ENCODE data around the gene RPS16. TPM values are rescaled to one million over a fixed set of nuclear protein-coding genes. Genes with fewer than 3 reads are reported as not detected.

Gene RPS16
- total and polyA plus RNA-seq, 9 of the 15 experiments (the other 6 are each of a cell fraction or from before 2014, with no cell fraction given), result 82.6 to 3,671 (median 2,204) TPM

- peak; percentile 69 for TF ChIP-seq CHD1 (IDR thresholded peaks at IDR 0.05; ENCODE audit: low read length)
- peak; percentile 79 for TF ChIP-seq TAF1 (IDR thresholded peaks at IDR 0.05; ENCODE audit: control insufficient read depth, extremely low read depth, insufficient read depth, low read length, severe bottlenecking)
- TF ChIP-seq HCFC1 (IDR thresholded peaks at IDR 0.05; ENCODE audit: low read depth, low read length), result peak; percentile 38; the same call in 1 of the 2 replicates
- TF ChIP-seq POLR2G (IDR thresholded peaks at IDR 0.05; ENCODE audit: low read depth, low read length), result peak; percentile 97
- TF ChIP-seq SUPT5H (IDR thresholded peaks at IDR 0.05), result peak; percentile 98
- peak; percentile 87; the same call in 1 of the 2 replicates for TF ChIP-seq ZBTB7A (IDR thresholded peaks at IDR 0.05; ENCODE audit: borderline replicate concordance, control insufficient read depth, low read depth, low read length)
- TF ChIP-seq NONO (IDR thresholded peaks at IDR 0.05; ENCODE audit: low read depth in 2 of 2, low read length in 1 of 2), result no peak; a peak in 2 of 4 replicates
- TF ChIP-seq JUND (IDR thresholded peaks at IDR 0.05; ENCODE audit: borderline replicate concordance, low read depth, low read length), result no peak
- TF ChIP-seq JUND (tag; IDR thresholded peaks at IDR 0.05; ENCODE audit: borderline replicate concordance, low read depth, low read length), result peak; percentile 11; the same call in 1 of the 3 replicates
- TF ChIP-seq EGR1 (conservative IDR thresholded peaks at IDR 0.05), result peak; percentile 66
- 0 out of 2 replicates have a peak, but pooled peaks have one; percentile 12 for TF ChIP-seq ERF (CRISPR knock-in tag; IDR thresholded peaks at IDR 0.05)
- TF ChIP-seq KLF10 (CRISPR knock-in tag; IDR thresholded peaks at IDR 0.05), result no peak
- no peak for TF ChIP-seq KLF13 (tag; IDR thresholded peaks at IDR 0.05; ENCODE audit: borderline replicate concordance, low read depth)
- no peak for TF ChIP-seq BCL6 (CRISPR knock-in tag; IDR thresholded peaks at IDR 0.05)
- no peak for TF ChIP-seq IRF1 (CRISPR knock-in tag; IDR thresholded peaks at IDR 0.05; ENCODE audit: borderline replicate concordance)
- peak; percentile 71; the same call in 1 of the 2 replicates for TF ChIP-seq GABPA (tag; conservative IDR thresholded peaks at IDR 0.05; ENCODE audit: low read depth)
- no peak for TF ChIP-seq ATF6 (CRISPR knock-in tag; IDR thresholded peaks at IDR 0.05)
- no peak for TF ChIP-seq ZNF277 (CRISPR knock-in tag; IDR thresholded peaks at IDR 0.05; ENCODE audit: borderline replicate concordance)
- TF ChIP-seq CHD2 (IDR thresholded peaks at IDR 0.05; ENCODE audit: low read depth, low read length), result no peak
- no peak for TF ChIP-seq ASH1L (IDR thresholded peaks at IDR 0.05; ENCODE audit: borderline replicate concordance, low read depth, partially characterized antibody)
- TF ChIP-seq EWSR1 (IDR thresholded peaks at IDR 0.05; ENCODE audit: borderline replicate concordance, low read depth, partially characterized antibody), result no peak
- no peak for TF ChIP-seq ELK3 (CRISPR knock-in tag; IDR thresholded peaks at IDR 0.05)
Observed at GRCh38 chr19:39406656-39407409, 28.9 kb downstream of the RPS16 start, which contains the start of gene ZFP36 (continued).

Data from K562 (cell line).